GM19463 (cell line): Measurements from ENCODE around the gene CFAP251.
"Not testable (repeated sequence)": the region's sequence is repeated elsewhere in the genome, so short reads cannot be mapped to it uniquely, and the experiment has no call there.

Experiments
- ATAC-seq: cut with Tn5 transposase; IDR thresholded peaks from one replicate; pipeline ENCODE4 v1.9.1; 2021; ENCODE audit warnings: mild to moderate bottlenecking, moderate library complexity; ENCODE audit not compliant: unreplicated experiment

CFAP251 gene

GRCh38 chr12:121908702-121909101, 9.7 kb upstream of the CFAP251 start:
- no peak for ATAC-seq

GRCh38 chr12:121911824-121912585, 6.4 kb upstream of the CFAP251 start:
- no peak for ATAC-seq

GRCh38 chr12:121915841-121916321, 2.5 kb upstream of the CFAP251 start:
- ATAC-seq: no peak

- ATAC-seq: no peak
Measured at GRCh38 chr12:121916719-121917118, 1.7 kb upstream of the CFAP251 start.

GRCh38 chr12:121918679-121919038, 267 bp downstream of the CFAP251 start:
- peak; percentile 13 for ATAC-seq

GRCh38 chr12:121921066-121921465, 2.7 kb downstream of the CFAP251 start:
- ATAC-seq: no peak

GRCh38 chr12:121925358-121925695, 6.9 kb downstream of the CFAP251 start:
- no peak for ATAC-seq

GRCh38 chr12:121926874-121927706, 8.7 kb downstream of the CFAP251 start:
- ATAC-seq: no peak

- no peak for ATAC-seq
Measured at GRCh38 chr12:121927813-121928212, 9.4 kb downstream of the CFAP251 start.

- ATAC-seq: not testable (repeated sequence)
Measured at GRCh38 chr12:121929545-121929944, 11.2 kb downstream of the CFAP251 start.

- no peak for ATAC-seq
Measured at GRCh38 chr12:121930862-121931261, 12.5 kb downstream of the CFAP251 start.

GRCh38 chr12:121932176-121932536, 13.8 kb downstream of the CFAP251 start:
- no peak for ATAC-seq

- ATAC-seq: no peak
Measured at GRCh38 chr12:121932914-121933521, 14.6 kb downstream of the CFAP251 start.

- ATAC-seq: no peak
Measured at GRCh38 chr12:121933522-121934308, 15.3 kb downstream of the CFAP251 start.

GRCh38 chr12:121934309-121934664, 15.9 kb downstream of the CFAP251 start:
- no peak for ATAC-seq

GRCh38 chr12:121937654-121938053, 19.3 kb downstream of the CFAP251 start:
- no peak for ATAC-seq

GRCh38 chr12:121939186-121939585, 20.8 kb downstream of the CFAP251 start:
- no peak for ATAC-seq

- ATAC-seq: no peak
Measured at GRCh38 chr12:121939992-121940766, 21.8 kb downstream of the CFAP251 start.

- ATAC-seq: no peak
Measured at GRCh38 chr12:121942145-121942718, 23.8 kb downstream of the CFAP251 start.

GRCh38 chr12:121943926-121944325, 25.5 kb downstream of the CFAP251 start:
- ATAC-seq: no peak
